Right forelimb (tissue), 1 donor: ENCODE data around the gene SHF.
"Not testable (repeated sequence)": the region's sequence is repeated elsewhere in the genome, so short reads cannot be mapped to it uniquely, and the experiment has no call there.

Experiments used
- DNase-seq: peaks from one replicate; pipeline ENCODE4 v3.0.0-alpha.2; 2018

The SHF gene, protein sequence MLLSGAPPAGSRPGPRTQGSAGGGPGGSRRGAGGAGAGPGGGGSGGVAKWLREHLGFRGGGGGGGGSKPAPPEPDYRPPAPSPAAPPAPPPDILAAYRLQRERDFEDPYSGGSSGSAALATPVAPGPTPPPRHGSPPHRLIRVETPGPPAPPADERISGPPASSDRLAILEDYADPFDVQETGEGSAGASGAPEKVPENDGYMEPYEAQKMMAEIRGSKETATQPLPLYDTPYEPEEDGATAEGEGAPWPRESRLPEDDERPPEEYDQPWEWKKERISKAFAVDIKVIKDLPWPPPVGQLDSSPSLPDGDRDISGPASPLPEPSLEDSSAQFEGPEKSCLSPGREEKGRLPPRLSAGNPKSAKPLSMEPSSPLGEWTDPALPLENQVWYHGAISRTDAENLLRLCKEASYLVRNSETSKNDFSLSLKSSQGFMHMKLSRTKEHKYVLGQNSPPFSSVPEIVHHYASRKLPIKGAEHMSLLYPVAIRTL

GRCh38 chr15:45187894-45188830 lies at the start of gene SHF:
SHF (minus strand) TSS chr15:45187966; CDS start chr15:45187951, 15 bp downstream.
- peak; percentile 78 for DNase-seq

DNA sequence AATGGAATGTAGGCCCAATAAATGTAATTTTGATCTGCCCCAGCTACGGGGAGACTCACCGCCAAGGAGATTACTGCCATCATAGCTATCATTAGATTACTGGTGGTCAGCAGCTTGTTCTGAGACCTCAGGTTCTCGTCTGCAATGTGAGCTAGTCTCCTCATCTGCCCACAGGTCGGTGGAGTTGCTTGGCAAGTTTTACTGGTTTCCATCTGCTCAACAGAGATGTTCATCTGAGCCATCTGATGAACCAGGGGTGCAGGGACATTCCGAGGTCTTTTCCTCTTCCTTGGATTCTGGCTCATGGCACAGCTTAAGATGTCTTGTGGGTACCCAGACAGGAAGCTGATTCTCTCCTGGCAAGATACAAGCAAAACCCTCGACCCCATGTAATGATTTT lies 49.0 kb upstream of the SHF start:
- DNase-seq, result not testable (repeated sequence)

DNA sequence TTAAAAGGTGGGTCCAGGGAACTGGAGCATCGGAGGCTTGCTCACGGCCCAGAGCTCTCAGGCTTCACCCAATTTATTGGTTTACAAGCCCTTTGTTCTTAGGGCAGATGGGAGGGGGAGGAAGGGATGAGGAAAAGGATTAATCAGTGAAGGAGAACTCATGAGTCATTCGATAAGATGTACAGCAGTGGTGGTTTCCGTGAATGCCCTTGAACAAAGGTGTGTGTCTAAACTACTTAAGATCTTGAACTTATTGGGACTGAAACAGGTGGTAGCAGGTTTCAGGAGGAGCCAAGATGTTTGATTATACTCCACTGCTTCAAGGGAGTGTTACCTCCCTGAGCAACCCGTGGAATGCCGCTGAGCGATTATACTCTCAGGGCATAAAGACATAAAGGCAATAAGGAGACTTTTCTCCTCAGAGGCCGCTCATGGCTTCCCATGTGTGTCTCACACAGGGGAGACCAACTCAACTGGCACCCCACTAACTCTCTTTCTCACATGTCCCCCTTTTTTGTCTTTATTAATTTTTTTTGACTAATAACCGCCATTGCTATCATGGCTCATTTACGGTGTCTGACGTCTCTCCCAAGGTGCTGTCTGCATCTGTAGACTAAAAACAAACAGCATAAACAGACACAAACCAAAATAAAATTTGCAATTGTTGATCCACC lies 46.9 kb upstream of the SHF start:
- DNase-seq, result no peak

GRCh38 chr15:45231864-45232562 lies 44.2 kb upstream of the SHF start:
- no peak for DNase-seq

GRCh38 chr15:45231132-45231531 lies 43.4 kb upstream of the SHF start:
- no peak for DNase-seq

DNA sequence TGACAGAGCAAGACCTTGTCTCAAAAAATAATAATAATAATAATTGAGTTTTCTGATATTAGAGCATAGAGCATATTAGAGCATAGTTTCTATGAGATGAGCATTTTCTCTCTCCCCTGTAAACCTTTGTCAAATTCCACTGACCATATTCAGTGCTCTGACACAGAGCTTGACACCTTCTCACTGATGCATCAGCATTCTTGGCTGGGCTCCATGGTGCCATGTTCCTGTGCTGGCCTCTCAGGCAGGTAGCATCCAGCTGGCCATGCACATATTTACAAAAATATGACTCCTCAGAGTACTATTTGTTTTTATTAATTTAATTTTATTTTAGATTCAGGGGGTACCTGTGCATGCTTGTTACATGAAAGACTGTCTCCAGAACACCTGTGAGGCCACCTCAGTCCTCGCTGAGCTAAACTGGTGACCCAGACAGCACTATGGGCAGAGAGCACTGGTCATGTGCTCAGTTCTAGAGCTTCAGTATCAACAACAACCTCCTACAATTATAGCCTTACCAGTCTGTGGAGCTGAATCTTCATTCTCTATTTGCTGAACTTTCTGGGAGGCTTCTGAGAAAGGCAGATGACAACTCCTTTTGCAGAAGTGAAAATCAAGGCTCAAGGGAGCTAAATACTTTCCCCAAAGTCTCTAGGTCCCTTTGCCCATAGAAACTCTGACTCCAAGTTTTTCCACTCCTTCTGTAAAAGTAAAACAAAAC lies 42.6 kb upstream of the SHF start:
- DNase-seq, result no peak

DNA sequence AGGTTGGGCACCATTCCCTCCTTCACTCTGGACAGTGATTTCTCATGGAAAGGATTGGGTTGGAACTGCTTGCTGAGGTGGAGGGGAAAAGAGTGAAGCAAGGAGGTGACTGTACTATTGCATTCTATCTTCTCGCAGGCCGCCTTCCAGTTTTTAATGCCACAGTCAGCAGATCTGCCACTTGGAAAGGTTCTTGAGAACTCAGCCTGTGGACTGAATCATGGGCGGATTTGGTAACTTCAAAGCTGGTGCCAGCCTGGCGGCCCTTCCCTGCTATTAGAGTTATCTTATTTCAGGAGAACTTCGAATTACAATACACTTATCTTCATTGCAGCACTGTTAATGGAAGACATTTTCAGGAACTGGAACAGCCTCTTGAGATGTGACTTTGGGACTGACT lies 41.2 kb upstream of the SHF start:
- DNase-seq, result no peak

GRCh38 chr15:45225506-45226273 lies 37.9 kb upstream of the SHF start:
- no peak for DNase-seq

GRCh38 chr15:45224621-45225217 lies 37.0 kb upstream of the SHF start:
- DNase-seq, result no peak

- DNase-seq, result no peak
Measured at GRCh38 chr15:45221967-45222366, 34.2 kb upstream of the SHF start.

- no peak for DNase-seq
Measured at GRCh38 chr15:45221053-45221599, 33.4 kb upstream of the SHF start.

GRCh38 chr15:45212493-45212892 lies 24.7 kb upstream of the SHF start:
- no peak for DNase-seq

GRCh38 chr15:45205192-45205591 lies 17.4 kb upstream of the SHF start:
- no peak for DNase-seq

GRCh38 chr15:45203182-45203581 lies 15.4 kb upstream of the SHF start:
- DNase-seq, result no peak

DNA sequence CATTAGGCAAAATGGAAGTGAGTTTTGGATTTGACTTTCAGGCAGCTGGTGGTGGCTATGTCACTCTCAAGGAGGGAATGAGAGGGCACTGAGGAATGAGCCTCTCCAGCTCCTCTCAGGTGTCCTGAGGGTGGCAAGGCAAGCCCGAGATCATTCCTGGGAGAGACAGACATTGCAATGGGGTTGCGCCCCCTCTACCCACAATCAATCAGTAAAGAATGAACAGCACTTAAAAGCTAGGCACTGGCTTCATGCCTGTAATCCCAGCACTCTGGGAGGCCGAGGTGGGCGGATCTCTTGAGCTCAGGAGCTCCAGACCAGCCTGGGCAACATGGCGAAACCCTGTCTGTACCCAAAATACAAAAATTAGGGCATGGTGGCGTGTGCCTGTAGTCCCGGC lies 14.1 kb upstream of the SHF start:
- no peak for DNase-seq

- DNase-seq, result no peak
Measured at GRCh38 chr15:45201557-45201859, 13.7 kb upstream of the SHF start.

DNA sequence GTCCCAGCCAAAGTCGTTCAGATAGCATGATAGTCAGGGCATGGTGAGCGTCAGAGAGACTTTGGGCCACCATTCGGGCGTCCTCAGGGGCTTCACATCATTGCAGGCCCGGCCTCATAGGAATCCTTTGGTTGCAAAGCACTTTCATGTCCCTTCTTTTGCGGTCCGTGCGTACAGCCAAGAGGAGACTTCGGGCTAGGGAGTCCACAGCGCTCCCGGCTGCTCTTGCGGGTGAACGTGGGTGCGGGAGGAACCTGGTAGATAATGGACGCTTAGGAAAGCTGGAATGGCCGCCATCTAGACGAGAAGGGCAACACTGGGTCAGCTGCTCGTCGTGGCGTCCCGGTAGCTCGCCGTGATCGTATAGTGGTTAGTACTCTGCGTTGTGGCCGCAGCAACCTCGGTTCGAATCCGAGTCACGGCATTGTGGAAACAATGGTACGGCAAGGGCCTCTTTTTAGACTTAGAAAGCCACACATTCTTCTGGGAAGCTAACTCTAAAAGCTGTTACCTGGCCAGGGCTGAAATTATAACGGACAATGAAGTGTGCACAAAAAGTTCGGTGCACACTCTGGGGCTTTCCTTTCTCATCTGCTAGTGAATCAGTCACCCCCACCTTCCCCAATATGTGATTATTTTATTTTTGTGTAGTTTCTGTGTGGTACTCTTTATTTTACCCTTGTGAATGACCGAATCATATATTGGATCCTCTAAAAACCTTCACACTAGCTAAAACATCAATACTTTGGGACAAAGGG lies 13.2 kb upstream of the SHF start:
- DNase-seq, result peak; percentile 92

- peak; percentile 99 for DNase-seq
Measured at GRCh38 chr15:45200001-45200798, 12.4 kb upstream of the SHF start.
